GM12878 (cell line): ENCODE results near the gene PSORS1C1. TPM values are rescaled to one million over a fixed set of nuclear protein-coding genes. Genes with fewer than 3 reads are reported as not detected.

Experiments
- ATAC-seq: fragments of 200-7000 bp; cut with Tn5 transposase; 3 replicates; pipeline ENCODE4 v1.9.1; 2020; ENCODE audit warnings: mild to moderate bottlenecking, moderate library complexity
- BruUV-seq: library from RNA; stranded (reverse); fragments of 400-500 nt; replicated peaks from 2 replicates; lab custom pipeline; 2021; lab: Mats Ljungman, UMichigan
- CTCF ChIA-PET: fragments of 300-600 bp; sonication (Branson Sonifier 250); formaldehyde crosslinking; extraction: SDS; loops from one replicate; lab custom pipeline; 2021; ENCODE audit warnings: inconsistent platforms; lab: Yijun Ruan, JAX
- POLR2A ChIA-PET: fragments of 350-600 bp; formaldehyde crosslinking; extraction: SDS; loops from one replicate; lab custom pipeline; 2021; ENCODE audit warnings: inconsistent platforms; lab: Charles Lee
- RAD21 ChIA-PET: fragments of 300-600 bp; sonication (Branson Sonifier 250); formaldehyde crosslinking; loops from one replicate; lab custom pipeline; 2023; ENCODE audit warnings: antibody characterized with exemption; ENCODE audit not compliant: unreplicated experiment; lab: Charles Lee
- SMC1A ChIA-PET: fragments of 300-600 bp; sonication (Branson Sonifier 250); formaldehyde crosslinking; loops from one replicate; lab custom pipeline; 2023; ENCODE audit not compliant: unreplicated experiment, uncharacterized antibody; lab: Charles Lee
- DNase-seq: peaks from one replicate; pipeline ENCODE4 v3.0.0-alpha.2; 2011; ENCODE audit warnings: low read depth, low spot score
- FAIRE-seq: peaks from 3 replicates; lab custom pipeline; 2011; peaks lifted over from hg19 to GRCh38; lab: Jason Lieb, UNC
- H2AFZ ChIP-seq: 2 replicates; pipeline ENCODE4 v1.6.0; 2011; ENCODE audit warnings: low read depth, low read length, control low read depth; ENCODE audit not compliant: control insufficient read depth
- H3K27ac ChIP-seq: 2 replicates; pipeline ENCODE4 v1.5.1; 2011; ENCODE audit warnings: control low read depth; ENCODE audit not compliant: control insufficient read depth, insufficient read depth
- H3K27me3 ChIP-seq, 2 experiments: replicated peaks in 1 of 2; 2 replicates each; pipeline versions ENCODE4 v1.6.0 to v1.6.1; 2011; ENCODE audit warnings: low read length in 1 of 2; ENCODE audit not compliant: control insufficient read depth in 2 of 2, insufficient read depth in 2 of 2
- H3K36me3 ChIP-seq, 2 experiments: 2 replicates each; pipeline ENCODE4 v1.5.1; 2011; ENCODE audit warnings: low read length in 1 of 2; ENCODE audit not compliant: control insufficient read depth in 2 of 2, insufficient read depth in 2 of 2
- H3K4me1 ChIP-seq: 2 replicates; pipeline ENCODE4 v1.6.1; 2011; ENCODE audit warnings: mild to moderate bottlenecking, low read length, moderate library complexity, mixed read lengths; ENCODE audit not compliant: control insufficient read depth, insufficient read depth
- H3K4me2 ChIP-seq: 2 replicates; pipeline ENCODE4 v1.6.0; 2011; ENCODE audit warnings: control low read depth; ENCODE audit not compliant: control insufficient read depth, insufficient read depth
- H3K4me3 ChIP-seq: fragments of 200-600 bp; sonication (generic); 2 replicates; pipeline ENCODE4 v1.5.1; 2016
- H3K79me2 ChIP-seq: 2 replicates; pipeline ENCODE4 v1.6.0; 2011; ENCODE audit warnings: low read length; ENCODE audit not compliant: control insufficient read depth, insufficient read depth
- H3K9ac ChIP-seq: 2 replicates; pipeline ENCODE4 v1.8.0; 2011; ENCODE audit warnings: low read length, control low read depth, mixed read lengths; ENCODE audit not compliant: control insufficient read depth, insufficient read depth
- H3K9me3 ChIP-seq: replicated peaks from 3 replicates; pipeline ENCODE4 v1.5.1; 2011; ENCODE audit warnings: mild to moderate bottlenecking, low read length; ENCODE audit not compliant: control insufficient read depth, insufficient read depth
- H4K20me1 ChIP-seq: 2 replicates; pipeline ENCODE4 v1.6.0; 2011; ENCODE audit not compliant: control insufficient read depth, insufficient read depth
- BMI1 ChIP-seq: fragments of 450-650 bp; IDR thresholded peaks from 2 replicates; pipeline ENCODE4 v1.6.1; 2016; ENCODE audit warnings: mild to moderate bottlenecking, moderate library complexity, borderline replicate concordance
- CBX5 ChIP-seq: sonication (generic); IDR thresholded peaks from 2 replicates; pipeline ENCODE4 v1.6.1; 2016; ENCODE audit warnings: low read depth, moderate library complexity, mild to moderate bottlenecking, inconsistent platforms
- DPF2 ChIP-seq: fragments of 450-650 bp; IDR thresholded peaks from 2 replicates; pipeline ENCODE4 v1.6.1; 2017; ENCODE audit warnings: mild to moderate bottlenecking
- GATAD2B ChIP-seq: fragments of 450-650 bp; conservative IDR thresholded peaks from 2 replicates; pipeline ENCODE4 v1.6.1; 2017; ENCODE audit warnings: low read depth, mild to moderate bottlenecking, moderate library complexity
- KDM1A ChIP-seq: fragments of 200-600 bp; sonication (generic); IDR thresholded peaks from 2 replicates; pipeline ENCODE4 v1.6.1; 2016; ENCODE audit warnings: borderline replicate concordance
- NFXL1 ChIP-seq: fragments of 450-650 bp; IDR thresholded peaks from 2 replicates; pipeline ENCODE4 v1.6.1; 2017; ENCODE audit warnings: antibody characterized with exemption, mild to moderate bottlenecking, borderline replicate concordance
- NFYA ChIP-seq: IDR thresholded peaks from 2 replicates; pipeline ENCODE4 v1.6.1; 2011; ENCODE audit warnings: low read depth, mild to moderate bottlenecking, low read length, improper control_type of control experiment, borderline replicate concordance
- NFYB ChIP-seq: IDR thresholded peaks from 2 replicates; pipeline ENCODE4 v1.6.1; 2011; ENCODE audit warnings: low read depth, mild to moderate bottlenecking, low read length, improper control_type of control experiment, moderate library complexity; ENCODE audit not compliant: insufficient read depth
- NR2F1 ChIP-seq: fragments of 450-650 bp; conservative IDR thresholded peaks from 2 replicates; pipeline ENCODE4 v1.6.1; 2017; ENCODE audit warnings: mild to moderate bottlenecking
- NRF1 ChIP-seq: conservative IDR thresholded peaks from 2 replicates; pipeline ENCODE4 v1.6.1; 2011; ENCODE audit warnings: mild to moderate bottlenecking, low read depth, low read length, improper control_type of control experiment
- POLR2AphosphoS5 ChIP-seq: IDR thresholded peaks from 2 replicates; pipeline ENCODE4 v1.6.1; 2011; ENCODE audit warnings: mild to moderate bottlenecking, low read length, inconsistent platforms
- SP1 ChIP-seq: IDR thresholded peaks from one replicate; pipeline ENCODE4 v1.6.1; 2011; ENCODE audit warnings: low read depth, low read length
- TBL1XR1 ChIP-seq: IDR thresholded peaks from 2 replicates; pipeline ENCODE4 v1.6.1; 2012; ENCODE audit warnings: low read depth, low read length, improper control_type of control experiment
- WRNIP1 ChIP-seq: IDR thresholded peaks from 2 replicates; pipeline ENCODE4 v1.6.1; 2011; ENCODE audit warnings: low read depth, low read length, improper control_type of control experiment, borderline replicate concordance
- ZNF217 ChIP-seq: fragments of 450-650 bp; IDR thresholded peaks from 2 replicates; pipeline ENCODE4 v1.6.1; 2017; ENCODE audit warnings: antibody characterized with exemption, mild to moderate bottlenecking
- ZZZ3 ChIP-seq: IDR thresholded peaks from 2 replicates; pipeline ENCODE4 v1.6.1; 2011; ENCODE audit warnings: low read depth; ENCODE audit not compliant: control insufficient read depth, insufficient read length
- WGBS: methylation state at CpG from one replicate; pipeline ENCODE4 v1.1.6; 2016; ENCODE audit warnings: low lambda C conversion rate; ENCODE audit not compliant: insufficient replicate concordance, insufficient coverage; ENCODE audit errors: missing lambda C conversion rate; 5-methylcytosine and 5-hydroxymethylcytosine counted together
- in situ Hi-C: fragments of 300-500 bp; cut with MboI; formaldehyde crosslinking; loops from 9 replicates; pipeline ENCODE4 v1.14.3; 2018; ENCODE audit warnings: mixed read lengths
- intact Hi-C: fragments of 100-400 bp; cut with micrococcal nuclease; formaldehyde crosslinking; loops from one replicate; pipeline ENCODE4 v1.14.2; 2022; ENCODE audit not compliant: unreplicated experiment
- polyA plus RNA-seq, 11 experiments: library from polyadenylated mRNA; depleted of rRNA in 4 of 11; unstranded in 6 of 11; stranded (reverse) in 5 of 11; fragments of >200 nt; fragmentation: Nextera tagmentation in 4 of 11; fragmentation: Illumina TruSeq in 1 of 11; extraction: Ambion mirVana in 4 of 11; extraction: Trizol in 1 of 11; gene quantifications; 1 replicate in 1 of 11; 2 replicates in 10 of 11; pipeline versions ENCODE4 v1.2.1 to v1.2.3, GENCODE V29; 2011 to 2016; ENCODE audit warnings: inconsistent platforms in 2 of 11, missing spikeins in 2 of 11, low read depth in 1 of 11
- total RNA-seq, 4 experiments: library from RNA; depleted of rRNA in 3 of 4; stranded (reverse); fragments of >200 nt in 3 of 4; fragmentation: Illumina TruSeq in 1 of 4; extraction: Trizol in 1 of 4; gene quantifications; 2 replicates each; pipeline versions ENCODE4 v1.2.1 to v1.2.3, GENCODE V29; 2013 to 2021
- TF ChIP-seq, protein P1 (sequence below): fragments of 450-650 bp; conservative IDR thresholded peaks from 2 replicates; pipeline ENCODE4 v1.6.1; 2017; ENCODE audit warnings: mild to moderate bottlenecking, moderate library complexity
- TF ChIP-seq, protein P2 (sequence below): fragments of 450-650 bp; formaldehyde crosslinking; IDR thresholded peaks from 2 replicates; pipeline ENCODE4 v1.4.0; 2020; ENCODE audit warnings: mild to moderate bottlenecking, moderate library complexity
- TF ChIP-seq, protein P3 (sequence below): IDR thresholded peaks from 2 replicates; pipeline ENCODE4 v1.6.1; 2012; ENCODE audit warnings: low read depth, low read length, improper control_type of control experiment

PSORS1C1 gene
- total and polyA plus RNA-seq, 10 of the 15 experiments (the other 5 are each of a cell fraction or from before 2014, with no cell fraction given) = 0.13 to 1.00 (median 0.20) TPM; not detected in 5

DNA sequence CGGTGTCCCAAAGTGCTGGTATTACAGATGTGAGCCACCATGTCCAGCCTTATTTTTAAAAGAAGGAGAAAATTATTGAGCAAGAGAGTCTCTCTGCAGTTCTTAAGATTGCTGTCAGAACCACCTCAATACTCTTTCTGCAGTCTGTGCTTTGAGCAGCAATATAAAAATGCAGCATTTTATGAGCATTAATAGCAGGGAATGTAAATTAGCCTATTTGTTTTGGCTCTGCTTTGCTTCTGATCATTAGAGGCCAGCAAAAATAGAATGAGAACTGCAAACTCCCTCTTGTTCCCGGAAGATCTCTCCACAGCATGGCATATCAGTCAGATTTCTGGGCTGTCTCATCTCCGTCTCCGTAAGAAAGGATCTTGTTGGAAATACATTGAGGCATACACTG lies 38.0 kb upstream of the PSORS1C1 start:
- H3K9me3 ChIP-seq = no peaks in the 10 kb centered on the region
- no peaks in the 10 kb centered on the region for H4K20me1 ChIP-seq
- no peak overlapping the region for H2AFZ ChIP-seq
- 57% methylated on average over 4 of the region's 4 CpGs for WGBS
- H3K79me2 ChIP-seq = no peaks in the 10 kb centered on the region
- FAIRE-seq (no peak), DNase-seq (no peak), ATAC-seq (no peak)
- in situ Hi-C loops (loop anchor here (5.0 kb wide), 2 partner anchors 159 to 249 kb away; no protein-coding TSS in a partner anchor), intact Hi-C loops (no loop called here)
- H3K27ac ChIP-seq = no peak overlapping the region
- SMC1A ChIA-PET = interaction anchor here (3.0 kb wide), 1 partner anchor 11 kb away, joined by 11 read pairs; no protein-coding TSS in a partner anchor
- CTCF ChIA-PET = interaction anchor here (3.5 kb wide), 1 partner anchor 10 kb away, joined by 26 read pairs; no protein-coding TSS in a partner anchor
- RAD21 ChIA-PET = no interaction called here
- TF ChIP-seq NFYA (no peak), TBL1XR1 (no peak), DPF2 (no peak), GATAD2B (no peak), BMI1 (no peak), NRF1 (no peak), ZNF217 (no peak), WRNIP1 (no peak), ZZZ3 (no peak), SP1 (no peak), KDM1A (no peak), CBX5 (no peak), NR2F1 (no peak), NFXL1 (no peak), NFYB (no peak), POLR2AphosphoS5 (no peak)
- TF ChIP-seq, protein P1, sequence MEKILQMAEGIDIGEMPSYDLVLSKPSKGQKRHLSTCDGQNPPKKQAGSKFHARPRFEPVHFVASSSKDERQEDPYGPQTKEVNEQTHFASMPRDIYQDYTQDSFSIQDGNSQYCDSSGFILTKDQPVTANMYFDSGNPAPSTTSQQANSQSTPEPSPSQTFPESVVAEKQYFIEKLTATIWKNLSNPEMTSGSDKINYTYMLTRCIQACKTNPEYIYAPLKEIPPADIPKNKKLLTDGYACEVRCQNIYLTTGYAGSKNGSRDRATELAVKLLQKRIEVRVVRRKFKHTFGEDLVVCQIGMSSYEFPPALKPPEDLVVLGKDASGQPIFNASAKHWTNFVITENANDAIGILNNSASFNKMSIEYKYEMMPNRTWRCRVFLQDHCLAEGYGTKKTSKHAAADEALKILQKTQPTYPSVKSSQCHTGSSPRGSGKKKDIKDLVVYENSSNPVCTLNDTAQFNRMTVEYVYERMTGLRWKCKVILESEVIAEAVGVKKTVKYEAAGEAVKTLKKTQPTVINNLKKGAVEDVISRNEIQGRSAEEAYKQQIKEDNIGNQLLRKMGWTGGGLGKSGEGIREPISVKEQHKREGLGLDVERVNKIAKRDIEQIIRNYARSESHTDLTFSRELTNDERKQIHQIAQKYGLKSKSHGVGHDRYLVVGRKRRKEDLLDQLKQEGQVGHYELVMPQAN = no peak
- TF ChIP-seq, protein P2, sequence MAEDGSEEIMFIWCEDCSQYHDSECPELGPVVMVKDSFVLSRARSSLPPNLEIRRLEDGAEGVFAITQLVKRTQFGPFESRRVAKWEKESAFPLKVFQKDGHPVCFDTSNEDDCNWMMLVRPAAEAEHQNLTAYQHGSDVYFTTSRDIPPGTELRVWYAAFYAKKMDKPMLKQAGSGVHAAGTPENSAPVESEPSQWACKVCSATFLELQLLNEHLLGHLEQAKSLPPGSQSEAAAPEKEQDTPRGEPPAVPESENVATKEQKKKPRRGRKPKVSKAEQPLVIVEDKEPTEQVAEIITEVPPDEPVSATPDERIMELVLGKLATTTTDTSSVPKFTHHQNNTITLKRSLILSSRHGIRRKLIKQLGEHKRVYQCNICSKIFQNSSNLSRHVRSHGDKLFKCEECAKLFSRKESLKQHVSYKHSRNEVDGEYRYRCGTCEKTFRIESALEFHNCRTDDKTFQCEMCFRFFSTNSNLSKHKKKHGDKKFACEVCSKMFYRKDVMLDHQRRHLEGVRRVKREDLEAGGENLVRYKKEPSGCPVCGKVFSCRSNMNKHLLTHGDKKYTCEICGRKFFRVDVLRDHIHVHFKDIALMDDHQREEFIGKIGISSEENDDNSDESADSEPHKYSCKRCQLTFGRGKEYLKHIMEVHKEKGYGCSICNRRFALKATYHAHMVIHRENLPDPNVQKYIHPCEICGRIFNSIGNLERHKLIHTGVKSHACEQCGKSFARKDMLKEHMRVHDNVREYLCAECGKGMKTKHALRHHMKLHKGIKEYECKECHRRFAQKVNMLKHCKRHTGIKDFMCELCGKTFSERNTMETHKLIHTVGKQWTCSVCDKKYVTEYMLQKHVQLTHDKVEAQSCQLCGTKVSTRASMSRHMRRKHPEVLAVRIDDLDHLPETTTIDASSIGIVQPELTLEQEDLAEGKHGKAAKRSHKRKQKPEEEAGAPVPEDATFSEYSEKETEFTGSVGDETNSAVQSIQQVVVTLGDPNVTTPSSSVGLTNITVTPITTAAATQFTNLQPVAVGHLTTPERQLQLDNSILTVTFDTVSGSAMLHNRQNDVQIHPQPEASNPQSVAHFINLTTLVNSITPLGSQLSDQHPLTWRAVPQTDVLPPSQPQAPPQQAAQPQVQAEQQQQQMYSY (CRISPR knock-in tag) = no peak
- TF ChIP-seq, protein P3, sequence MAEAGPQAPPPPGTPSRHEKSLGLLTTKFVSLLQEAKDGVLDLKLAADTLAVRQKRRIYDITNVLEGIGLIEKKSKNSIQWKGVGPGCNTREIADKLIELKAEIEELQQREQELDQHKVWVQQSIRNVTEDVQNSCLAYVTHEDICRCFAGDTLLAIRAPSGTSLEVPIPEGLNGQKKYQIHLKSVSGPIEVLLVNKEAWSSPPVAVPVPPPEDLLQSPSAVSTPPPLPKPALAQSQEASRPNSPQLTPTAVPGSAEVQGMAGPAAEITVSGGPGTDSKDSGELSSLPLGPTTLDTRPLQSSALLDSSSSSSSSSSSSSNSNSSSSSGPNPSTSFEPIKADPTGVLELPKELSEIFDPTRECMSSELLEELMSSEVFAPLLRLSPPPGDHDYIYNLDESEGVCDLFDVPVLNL = no peak
- no peak overlapping the region for H3K9ac ChIP-seq
- H3K4me3 ChIP-seq = no peak overlapping the region
- no peaks in the 10 kb centered on the region for H3K36me3 ChIP-seq
- no TSS peak for BruUV-seq
- H3K27me3 ChIP-seq = no peaks in the 10 kb centered on the region
- POLR2A ChIA-PET = no interaction called here
- no peaks in the 10 kb centered on the region; the same call in 1 of the 2 replicates for H3K4me1 ChIP-seq
- no peak overlapping the region for H3K4me2 ChIP-seq
